A673 (cell line): Measurements from ENCODE around the gene HDGFL3. TPM values are rescaled to one million over a fixed set of nuclear protein-coding genes. Genes with fewer than 3 reads are reported as not detected.

Experiments
- BruUV-seq: library from RNA; stranded (reverse); fragments of 400-500 nt; replicated peaks from 2 replicates; lab custom pipeline; 2021; lab: Mats Ljungman, UMichigan
- CTCF ChIA-PET: fragments of 300-600 bp; sonication (Branson Sonifier 250); formaldehyde crosslinking; loops from one replicate; lab custom pipeline; 2022; ENCODE audit warnings: antibody characterized with exemption; lab: Charles Lee
- POLR2A ChIA-PET: fragments of 300-600 bp; sonication (Branson Sonifier 250); formaldehyde crosslinking; loops from one replicate; lab custom pipeline; 2022; ENCODE audit warnings: antibody characterized with exemption; ENCODE audit not compliant: low non-redundant PET; lab: Charles Lee
- DNase-seq: peaks from one replicate; pipeline ENCODE4 v3.0.0-alpha.2; 2015; ENCODE audit warnings: low spot score
- H3K27ac ChIP-seq: fragments of 200-600 bp; sonication (generic); 2 replicates; pipeline ENCODE4 v1.5.1; 2016; ENCODE audit warnings: mixed run types, low read depth, mild to moderate bottlenecking, mixed read lengths, antibody characterized with exemption, low read length; ENCODE audit not compliant: poor library complexity, severe bottlenecking
- H3K27me3 ChIP-seq: fragments of 200-600 bp; sonication (generic); replicated peaks from 2 replicates; pipeline ENCODE4 v1.6.1; 2017; ENCODE audit warnings: mixed run types, low read depth, mild to moderate bottlenecking, mixed read lengths, antibody characterized with exemption, low read length; ENCODE audit not compliant: insufficient read depth, poor library complexity
- H3K36me3 ChIP-seq: fragments of 200-600 bp; sonication (generic); 2 replicates; pipeline ENCODE4 v1.6.1; 2016; ENCODE audit warnings: mixed run types, mild to moderate bottlenecking, mixed read lengths, antibody characterized with exemption, low read length; ENCODE audit not compliant: insufficient read depth, poor library complexity, severe bottlenecking
- H3K4me1 ChIP-seq: fragments of 200-600 bp; sonication (generic); 2 replicates; pipeline ENCODE4 v1.6.1; 2017; ENCODE audit warnings: mixed run types, mild to moderate bottlenecking, mixed read lengths, antibody characterized with exemption, low read length; ENCODE audit not compliant: insufficient read depth, poor library complexity, severe bottlenecking
- H3K4me3 ChIP-seq: fragments of 200-600 bp; sonication (generic); 2 replicates; pipeline ENCODE4 v1.5.1; 2016; ENCODE audit warnings: low read depth, mixed run types, mild to moderate bottlenecking, mixed read lengths, low read length; ENCODE audit not compliant: poor library complexity, severe bottlenecking
- H3K9me3 ChIP-seq: fragments of 200-600 bp; sonication (generic); 2 replicates; pipeline ENCODE4 v1.6.1; 2016; ENCODE audit warnings: mixed run types, low read depth, mild to moderate bottlenecking, mixed read lengths, antibody characterized with exemption, low read length; ENCODE audit not compliant: poor library complexity, severe bottlenecking
- CTCF ChIP-seq: fragments of 300-800, 200-600 bp; sonication (generic); conservative IDR thresholded peaks from 2 replicates; pipeline ENCODE4 v1.5.1; 2017; ENCODE audit warnings: low read depth, mild to moderate bottlenecking, antibody characterized with exemption, low read length, moderate library complexity, mixed read lengths
- EZH2 ChIP-seq: fragments of 200-600 bp; sonication (generic); IDR thresholded peaks from 2 replicates; pipeline ENCODE4 v1.6.1; 2017; ENCODE audit warnings: borderline replicate concordance, low read depth, mild to moderate bottlenecking, mixed read lengths, antibody characterized with exemption, low read length; ENCODE audit not compliant: poor library complexity, severe bottlenecking
- intact Hi-C: fragments of 100-400 bp; cut with micrococcal nuclease; formaldehyde crosslinking; loops from one replicate; pipeline ENCODE4 v1.10.0; 2022; ENCODE audit not compliant: unreplicated experiment
- total RNA-seq: library from RNA; stranded (reverse); gene quantifications from 2 replicates; pipeline ENCODE4 v1.2.3, GENCODE V29; 2021

The HDGFL3 gene
- total RNA-seq, 1 experiment from 2014 or later = 103 TPM

GRCh38 chr15:83114856-83115255, 92.8 kb downstream of the HDGFL3 start:
- H3K27ac ChIP-seq = no peak overlapping the region
- TF ChIP-seq CTCF (no peak), EZH2 (no peak)
- H3K4me1 ChIP-seq = no peaks in the 10 kb centered on the region
- intact Hi-C loops = no loop called here
- H3K4me3 ChIP-seq = no peak overlapping the region
- ChIA-PET POLR2A (no interaction called here), CTCF (no interaction called here)
- BruUV-seq = no TSS peak
- H3K36me3 ChIP-seq = no peaks in the 10 kb centered on the region
- no peaks in the 10 kb centered on the region for H3K27me3 ChIP-seq
- no peak for DNase-seq
- no peaks in the 10 kb centered on the region for H3K9me3 ChIP-seq

GRCh38 chr15:83113881-83114674, 93.5 kb downstream of the HDGFL3 start:
- TF ChIP-seq EZH2 = no peak
- no peak for TF ChIP-seq CTCF
- ChIA-PET POLR2A (no interaction called here), CTCF (no interaction called here)
- H3K36me3 ChIP-seq = no peaks in the 10 kb centered on the region
- no peak for DNase-seq
- intact Hi-C loops = no loop called here
- no peaks in the 10 kb centered on the region for H3K27me3 ChIP-seq
- H3K9me3 ChIP-seq = no peaks in the 10 kb centered on the region
- no peak overlapping the region for H3K4me3 ChIP-seq
- BruUV-seq = no TSS peak
- H3K27ac ChIP-seq = no peak overlapping the region
- no peaks in the 10 kb centered on the region for H3K4me1 ChIP-seq

- Histone ChIP-seq H3K27ac (no peak overlapping the region), H3K4me3 (no peak overlapping the region), H3K36me3 (no peaks in the 10 kb centered on the region), H3K9me3 (no peaks in the 10 kb centered on the region), H3K4me1 (peaks cover 10% of the 10 kb centered on the region), H3K27me3 (no peaks in the 10 kb centered on the region)
- no peak for DNase-seq
- BruUV-seq = no TSS peak
- intact Hi-C loops = no loop called here
- CTCF ChIA-PET = no interaction called here
- TF ChIP-seq CTCF = no peak
- TF ChIP-seq EZH2 = no peak
- POLR2A ChIA-PET = no interaction called here
These were observed 94.7 kb downstream of the HDGFL3 start for GRCh38 chr15:83112956-83113299.
